GM12878 (cell line): ENCODE data around the gene SYNGR3. TPM values are rescaled to one million over a fixed set of nuclear protein-coding genes. Genes with fewer than 3 reads are reported as not detected.
A peak's percentile ranks its signal among the peaks of the same experiment; 100 is the strongest.

Experiments
- BACH1 ChIP-seq: fragments of 450-650 bp; IDR thresholded peaks from 2 replicates; pipeline ENCODE4 v1.6.1; 2017; ENCODE audit warnings: mild to moderate bottlenecking, borderline replicate concordance
- CEBPB ChIP-seq, 2 experiments: fragments of 150-350 bp in 1 of 2; IDR thresholded peaks; 2 replicates each; pipeline ENCODE4 v1.6.1; 2012 to 2014; ENCODE audit warnings: low read depth in 2 of 2, low read length in 2 of 2, borderline replicate concordance in 1 of 2, inconsistent platforms in 1 of 2
- ESRRA ChIP-seq: IDR thresholded peaks from 2 replicates; pipeline ENCODE4 v1.6.1; 2012; ENCODE audit warnings: mild to moderate bottlenecking, low read length, improper control_type of control experiment
- FOXK2 ChIP-seq: fragments of 450-650 bp; IDR thresholded peaks from 2 replicates; pipeline ENCODE4 v1.6.1; 2017; ENCODE audit warnings: mild to moderate bottlenecking, moderate library complexity
- HCFC1 ChIP-seq: fragments of 150-350 bp; IDR thresholded peaks from 2 replicates; pipeline ENCODE4 v1.6.1; 2014; ENCODE audit warnings: low read length
- JUND ChIP-seq: IDR thresholded peaks from 2 replicates; pipeline ENCODE4 v1.6.1; 2012; ENCODE audit warnings: low read depth, mild to moderate bottlenecking, low read length, improper control_type of control experiment, moderate library complexity
- POLR2A ChIP-seq: IDR thresholded peaks from 2 replicates; pipeline ENCODE4 v1.6.1; 2011; ENCODE audit warnings: low read depth, mild to moderate bottlenecking, low read length
- POLR2AphosphoS2 ChIP-seq: IDR thresholded peaks from 2 replicates; pipeline ENCODE4 v1.6.1; 2011; ENCODE audit warnings: low read depth, mild to moderate bottlenecking, low read length, improper control_type of control experiment, moderate library complexity
- RUNX3 ChIP-seq: IDR thresholded peaks from 2 replicates; pipeline ENCODE4 v1.6.1; 2012; ENCODE audit warnings: low read length, inconsistent platforms
- SMAD1 ChIP-seq: fragments of 450-650 bp; IDR thresholded peaks from 2 replicates; pipeline ENCODE4 v1.6.1; 2018; ENCODE audit warnings: mild to moderate bottlenecking, low read depth; ENCODE audit not compliant: partially characterized antibody
- STAT1 ChIP-seq: fragments of 450-650 bp; conservative IDR thresholded peaks from 2 replicates; pipeline ENCODE4 v1.6.1; 2014; ENCODE audit warnings: antibody characterized with exemption, mild to moderate bottlenecking
- SUPT20H ChIP-seq: IDR thresholded peaks from 2 replicates; pipeline ENCODE4 v1.6.1; 2011; ENCODE audit warnings: low read depth, mild to moderate bottlenecking, low read length, moderate library complexity, borderline replicate concordance; ENCODE audit not compliant: control insufficient read depth
- YY1 ChIP-seq: IDR thresholded peaks from 2 replicates; pipeline ENCODE4 v1.6.1; 2011; ENCODE audit warnings: low read depth, mild to moderate bottlenecking, low read length
- ZBED1 ChIP-seq: IDR thresholded peaks from 2 replicates; pipeline ENCODE4 v1.6.1; 2016; ENCODE audit warnings: borderline replicate concordance
- ZNF207 ChIP-seq: fragments of 450-650 bp; IDR thresholded peaks from 2 replicates; pipeline ENCODE4 v1.6.1; 2014; ENCODE audit warnings: antibody characterized with exemption, mild to moderate bottlenecking, borderline replicate concordance
- ZNF217 ChIP-seq: fragments of 450-650 bp; IDR thresholded peaks from 2 replicates; pipeline ENCODE4 v1.6.1; 2017; ENCODE audit warnings: antibody characterized with exemption, mild to moderate bottlenecking
- ZNF622 ChIP-seq: fragments of 450-650 bp; IDR thresholded peaks from 2 replicates; pipeline ENCODE4 v1.6.1; 2017; ENCODE audit warnings: mild to moderate bottlenecking, inconsistent platforms
- ZZZ3 ChIP-seq: IDR thresholded peaks from 2 replicates; pipeline ENCODE4 v1.6.1; 2011; ENCODE audit warnings: low read depth; ENCODE audit not compliant: control insufficient read depth, insufficient read length
- polyA plus RNA-seq, 11 experiments: library from polyadenylated mRNA; depleted of rRNA in 4 of 11; unstranded in 6 of 11; stranded (reverse) in 5 of 11; fragments of >200 nt; fragmentation: Nextera tagmentation in 4 of 11; fragmentation: Illumina TruSeq in 1 of 11; extraction: Ambion mirVana in 4 of 11; extraction: Trizol in 1 of 11; gene quantifications; 1 replicate in 1 of 11; 2 replicates in 10 of 11; pipeline versions ENCODE4 v1.2.1 to v1.2.3, GENCODE V29; 2011 to 2016; ENCODE audit warnings: inconsistent platforms in 2 of 11, missing spikeins in 2 of 11, low read depth in 1 of 11
- total RNA-seq, 4 experiments: library from RNA; depleted of rRNA in 3 of 4; stranded (reverse); fragments of >200 nt in 3 of 4; fragmentation: Illumina TruSeq in 1 of 4; extraction: Trizol in 1 of 4; gene quantifications; 2 replicates each; pipeline versions ENCODE4 v1.2.1 to v1.2.3, GENCODE V29; 2013 to 2021
- TF ChIP-seq, protein P1 (sequence below): IDR thresholded peaks from 2 replicates; pipeline ENCODE4 v1.6.1; 2012; ENCODE audit warnings: improper control_type of control experiment, low read depth, low read length; ENCODE audit not compliant: insufficient replicate concordance
- TF ChIP-seq, protein P2 (sequence below): fragments of 450-650 bp; IDR thresholded peaks from 2 replicates; pipeline ENCODE4 v1.6.1; 2016; ENCODE audit warnings: mild to moderate bottlenecking
- TF ChIP-seq, protein P3 (sequence below): fragments of 450-650 bp; IDR thresholded peaks from 2 replicates; pipeline ENCODE4 v1.6.1; 2017; ENCODE audit warnings: mild to moderate bottlenecking, low read depth, inconsistent platforms; ENCODE audit not compliant: poor library complexity, severe bottlenecking
- TF ChIP-seq, protein P4 (sequence below): IDR thresholded peaks from 2 replicates; pipeline ENCODE4 v1.6.1; 2011; ENCODE audit warnings: low read depth, low read length, improper control_type of control experiment, borderline replicate concordance

SYNGR3 gene
- total and polyA plus RNA-seq, 10 of the 15 experiments (the other 5 are each of a cell fraction or from before 2014, with no cell fraction given) = 1.2 to 18.1 (median 6.6) TPM

DNA sequence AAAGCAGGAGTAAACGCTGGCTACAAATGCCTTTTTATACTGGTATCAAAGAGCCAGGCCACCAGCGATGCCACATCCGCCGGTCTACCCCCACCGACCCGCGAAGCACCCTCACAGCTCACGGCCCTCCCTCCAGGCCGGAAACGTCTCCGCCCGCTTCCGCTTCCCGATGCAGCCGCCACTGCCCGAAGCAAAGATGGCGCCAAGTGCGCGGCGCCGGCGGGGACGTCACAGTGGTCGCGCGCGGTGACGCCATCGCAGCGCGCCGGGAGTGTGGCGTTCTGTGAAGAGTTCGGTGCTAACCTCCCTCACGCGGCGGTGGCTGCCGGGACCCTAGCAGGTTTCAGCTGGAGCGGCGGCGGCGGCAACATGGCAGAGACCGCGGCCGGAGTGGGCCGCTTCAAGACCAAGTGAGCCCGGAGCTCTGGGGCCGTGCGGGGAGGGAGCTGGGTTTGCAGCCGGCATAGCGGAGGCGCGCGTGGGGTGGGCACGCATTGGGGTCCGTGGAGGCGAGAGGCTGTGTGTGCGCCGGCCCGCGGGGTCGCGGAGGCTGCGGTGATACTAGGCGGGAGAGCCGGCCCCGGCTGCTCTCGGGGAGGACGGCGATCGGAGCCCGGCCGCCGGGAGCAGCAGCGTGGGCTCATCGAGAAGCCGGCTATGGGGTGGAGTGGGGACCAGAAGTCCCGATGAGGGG is 17.8 kb upstream of the SYNGR3 start, which contains the start of gene TBL3 (continued):
- TF ChIP-seq HCFC1 = peak; percentile 99
- TF ChIP-seq ZZZ3 = no peak
- TF ChIP-seq FOXK2 = no peak
- peak; percentile 93; the same call in 1 of the 2 replicates for TF ChIP-seq POLR2AphosphoS2
- peak; percentile 91 for TF ChIP-seq ESRRA
- peak; percentile 73; the same call in 1 of the 2 replicates for TF ChIP-seq BACH1
- TF ChIP-seq, protein P1, sequence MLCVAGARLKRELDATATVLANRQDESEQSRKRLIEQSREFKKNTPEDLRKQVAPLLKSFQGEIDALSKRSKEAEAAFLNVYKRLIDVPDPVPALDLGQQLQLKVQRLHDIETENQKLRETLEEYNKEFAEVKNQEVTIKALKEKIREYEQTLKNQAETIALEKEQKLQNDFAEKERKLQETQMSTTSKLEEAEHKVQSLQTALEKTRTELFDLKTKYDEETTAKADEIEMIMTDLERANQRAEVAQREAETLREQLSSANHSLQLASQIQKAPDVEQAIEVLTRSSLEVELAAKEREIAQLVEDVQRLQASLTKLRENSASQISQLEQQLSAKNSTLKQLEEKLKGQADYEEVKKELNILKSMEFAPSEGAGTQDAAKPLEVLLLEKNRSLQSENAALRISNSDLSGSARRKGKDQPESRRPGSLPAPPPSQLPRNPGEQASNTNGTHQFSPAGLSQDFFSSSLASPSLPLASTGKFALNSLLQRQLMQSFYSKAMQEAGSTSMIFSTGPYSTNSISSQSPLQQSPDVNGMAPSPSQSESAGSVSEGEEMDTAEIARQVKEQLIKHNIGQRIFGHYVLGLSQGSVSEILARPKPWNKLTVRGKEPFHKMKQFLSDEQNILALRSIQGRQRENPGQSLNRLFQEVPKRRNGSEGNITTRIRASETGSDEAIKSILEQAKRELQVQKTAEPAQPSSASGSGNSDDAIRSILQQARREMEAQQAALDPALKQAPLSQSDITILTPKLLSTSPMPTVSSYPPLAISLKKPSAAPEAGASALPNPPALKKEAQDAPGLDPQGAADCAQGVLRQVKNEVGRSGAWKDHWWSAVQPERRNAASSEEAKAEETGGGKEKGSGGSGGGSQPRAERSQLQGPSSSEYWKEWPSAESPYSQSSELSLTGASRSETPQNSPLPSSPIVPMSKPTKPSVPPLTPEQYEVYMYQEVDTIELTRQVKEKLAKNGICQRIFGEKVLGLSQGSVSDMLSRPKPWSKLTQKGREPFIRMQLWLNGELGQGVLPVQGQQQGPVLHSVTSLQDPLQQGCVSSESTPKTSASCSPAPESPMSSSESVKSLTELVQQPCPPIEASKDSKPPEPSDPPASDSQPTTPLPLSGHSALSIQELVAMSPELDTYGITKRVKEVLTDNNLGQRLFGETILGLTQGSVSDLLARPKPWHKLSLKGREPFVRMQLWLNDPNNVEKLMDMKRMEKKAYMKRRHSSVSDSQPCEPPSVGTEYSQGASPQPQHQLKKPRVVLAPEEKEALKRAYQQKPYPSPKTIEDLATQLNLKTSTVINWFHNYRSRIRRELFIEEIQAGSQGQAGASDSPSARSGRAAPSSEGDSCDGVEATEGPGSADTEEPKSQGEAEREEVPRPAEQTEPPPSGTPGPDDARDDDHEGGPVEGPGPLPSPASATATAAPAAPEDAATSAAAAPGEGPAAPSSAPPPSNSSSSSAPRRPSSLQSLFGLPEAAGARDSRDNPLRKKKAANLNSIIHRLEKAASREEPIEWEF = no peak
- TF ChIP-seq SUPT20H = no peak
- TF ChIP-seq ZNF217 = no peak
- no peak for TF ChIP-seq ZNF622
- TF ChIP-seq, protein P2, sequence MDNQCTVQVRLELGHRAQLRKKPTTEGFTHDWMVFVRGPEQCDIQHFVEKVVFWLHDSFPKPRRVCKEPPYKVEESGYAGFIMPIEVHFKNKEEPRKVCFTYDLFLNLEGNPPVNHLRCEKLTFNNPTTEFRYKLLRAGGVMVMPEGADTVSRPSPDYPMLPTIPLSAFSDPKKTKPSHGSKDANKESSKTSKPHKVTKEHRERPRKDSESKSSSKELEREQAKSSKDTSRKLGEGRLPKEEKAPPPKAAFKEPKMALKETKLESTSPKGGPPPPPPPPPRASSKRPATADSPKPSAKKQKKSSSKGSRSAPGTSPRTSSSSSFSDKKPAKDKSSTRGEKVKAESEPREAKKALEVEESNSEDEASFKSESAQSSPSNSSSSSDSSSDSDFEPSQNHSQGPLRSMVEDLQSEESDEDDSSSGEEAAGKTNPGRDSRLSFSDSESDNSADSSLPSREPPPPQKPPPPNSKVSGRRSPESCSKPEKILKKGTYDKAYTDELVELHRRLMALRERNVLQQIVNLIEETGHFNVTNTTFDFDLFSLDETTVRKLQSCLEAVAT = no peak
- TF ChIP-seq POLR2A = peak; percentile 97
- TF ChIP-seq SMAD1 = no peak
- TF ChIP-seq, protein P3, sequence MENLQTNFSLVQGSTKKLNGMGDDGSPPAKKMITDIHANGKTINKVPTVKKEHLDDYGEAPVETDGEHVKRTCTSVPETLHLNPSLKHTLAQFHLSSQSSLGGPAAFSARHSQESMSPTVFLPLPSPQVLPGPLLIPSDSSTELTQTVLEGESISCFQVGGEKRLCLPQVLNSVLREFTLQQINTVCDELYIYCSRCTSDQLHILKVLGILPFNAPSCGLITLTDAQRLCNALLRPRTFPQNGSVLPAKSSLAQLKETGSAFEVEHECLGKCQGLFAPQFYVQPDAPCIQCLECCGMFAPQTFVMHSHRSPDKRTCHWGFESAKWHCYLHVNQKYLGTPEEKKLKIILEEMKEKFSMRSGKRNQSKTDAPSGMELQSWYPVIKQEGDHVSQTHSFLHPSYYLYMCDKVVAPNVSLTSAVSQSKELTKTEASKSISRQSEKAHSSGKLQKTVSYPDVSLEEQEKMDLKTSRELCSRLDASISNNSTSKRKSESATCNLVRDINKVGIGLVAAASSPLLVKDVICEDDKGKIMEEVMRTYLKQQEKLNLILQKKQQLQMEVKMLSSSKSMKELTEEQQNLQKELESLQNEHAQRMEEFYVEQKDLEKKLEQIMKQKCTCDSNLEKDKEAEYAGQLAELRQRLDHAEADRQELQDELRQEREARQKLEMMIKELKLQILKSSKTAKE = no peak
- peak; percentile 93 for TF ChIP-seq RUNX3
- TF ChIP-seq JUND = 0 out of 2 replicates have a peak, but pooled peaks have one; percentile 17
- peak; percentile 100 for TF ChIP-seq YY1
- TF ChIP-seq, protein P4, sequence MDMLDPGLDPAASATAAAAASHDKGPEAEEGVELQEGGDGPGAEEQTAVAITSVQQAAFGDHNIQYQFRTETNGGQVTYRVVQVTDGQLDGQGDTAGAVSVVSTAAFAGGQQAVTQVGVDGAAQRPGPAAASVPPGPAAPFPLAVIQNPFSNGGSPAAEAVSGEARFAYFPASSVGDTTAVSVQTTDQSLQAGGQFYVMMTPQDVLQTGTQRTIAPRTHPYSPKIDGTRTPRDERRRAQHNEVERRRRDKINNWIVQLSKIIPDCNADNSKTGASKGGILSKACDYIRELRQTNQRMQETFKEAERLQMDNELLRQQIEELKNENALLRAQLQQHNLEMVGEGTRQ = no peak
- TF ChIP-seq CEBPB (IDR thresholded peaks at IDR 0.05; ENCODE audit: borderline replicate concordance in 1 of 2, low read depth in 2 of 2, low read length in 2 of 2) = no peak
- no peak for TF ChIP-seq ZBED1
- TF ChIP-seq STAT1 = peak; percentile 98
- peak; percentile 98 for TF ChIP-seq ZNF207
